Activated naive CD4-positive, alpha-beta T cell treated with anti-CD3 and anti-CD28 coated beads, Interleukin-2, amount 10 ng/mL, durations not matched to agents 5 hours and 36 hours (primary cell): ENCODE measurements around the gene MLLT10. TPM values are rescaled to one million over a fixed set of nuclear protein-coding genes. Genes with fewer than 3 reads are reported as not detected.

Experiments
- microRNA-seq: library from miRNA; unstranded; fragments of <30 nt; microRNA quantifications from one replicate; pipeline ENCODE4 v1.2.0, GENCODE V29; 2022; ENCODE audit warnings: borderline microRNAs expressed, borderline replicate concordance
- total RNA-seq, 2 experiments: library from RNA; stranded (reverse); gene quantifications; one replicate each; pipeline ENCODE4 v1.2.3, GENCODE V29; 2021

MLLT10 gene
- total RNA-seq, result 10 to 100 TPM; 46.8 to 50.2 TPM

DNA sequence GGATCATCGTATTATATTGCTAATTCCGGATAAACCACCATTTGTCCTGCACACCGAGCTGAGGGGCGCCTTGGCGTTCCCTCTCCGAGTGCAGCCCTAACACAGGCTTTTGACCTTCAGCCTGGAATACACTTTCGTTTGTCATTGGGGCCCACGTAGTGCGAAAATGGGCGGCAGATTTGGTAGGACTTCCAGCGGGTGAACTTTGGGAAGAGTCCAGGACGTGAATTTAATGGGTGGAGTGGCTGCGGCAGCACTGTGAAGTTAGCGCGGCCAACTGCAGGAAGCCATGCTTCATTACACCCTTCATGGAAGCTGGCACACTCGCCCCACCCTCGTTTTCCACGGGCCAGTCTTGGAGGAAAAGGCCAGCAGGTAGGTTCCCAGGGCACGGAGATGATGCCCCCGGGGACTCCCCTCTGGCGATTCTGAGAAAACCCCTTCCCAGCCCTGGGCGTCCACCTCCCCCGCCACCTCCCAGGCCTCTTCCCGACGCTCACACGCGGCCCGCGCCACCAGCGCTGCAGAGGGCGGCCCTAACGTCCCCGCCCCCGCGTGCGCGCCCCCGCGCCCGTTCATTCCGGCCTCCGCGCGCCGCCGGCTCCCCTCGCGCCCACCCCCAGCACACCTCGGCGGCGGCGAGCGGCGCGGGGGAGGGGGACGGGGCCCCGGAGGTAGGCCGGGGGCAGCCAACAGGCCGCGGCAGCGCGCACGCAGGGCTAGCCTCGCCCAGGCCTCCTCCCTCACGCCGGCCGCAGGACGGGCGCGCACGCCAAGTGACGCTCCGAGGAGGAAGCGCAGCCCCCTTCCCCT lies at the start of gene MLLT10:
Gene MLLT10, plus strand, starts transcription at position 766 of the 813 bp plus-strand sequence. CDS start 413 bp downstream, outside the sequence.

DNA sequence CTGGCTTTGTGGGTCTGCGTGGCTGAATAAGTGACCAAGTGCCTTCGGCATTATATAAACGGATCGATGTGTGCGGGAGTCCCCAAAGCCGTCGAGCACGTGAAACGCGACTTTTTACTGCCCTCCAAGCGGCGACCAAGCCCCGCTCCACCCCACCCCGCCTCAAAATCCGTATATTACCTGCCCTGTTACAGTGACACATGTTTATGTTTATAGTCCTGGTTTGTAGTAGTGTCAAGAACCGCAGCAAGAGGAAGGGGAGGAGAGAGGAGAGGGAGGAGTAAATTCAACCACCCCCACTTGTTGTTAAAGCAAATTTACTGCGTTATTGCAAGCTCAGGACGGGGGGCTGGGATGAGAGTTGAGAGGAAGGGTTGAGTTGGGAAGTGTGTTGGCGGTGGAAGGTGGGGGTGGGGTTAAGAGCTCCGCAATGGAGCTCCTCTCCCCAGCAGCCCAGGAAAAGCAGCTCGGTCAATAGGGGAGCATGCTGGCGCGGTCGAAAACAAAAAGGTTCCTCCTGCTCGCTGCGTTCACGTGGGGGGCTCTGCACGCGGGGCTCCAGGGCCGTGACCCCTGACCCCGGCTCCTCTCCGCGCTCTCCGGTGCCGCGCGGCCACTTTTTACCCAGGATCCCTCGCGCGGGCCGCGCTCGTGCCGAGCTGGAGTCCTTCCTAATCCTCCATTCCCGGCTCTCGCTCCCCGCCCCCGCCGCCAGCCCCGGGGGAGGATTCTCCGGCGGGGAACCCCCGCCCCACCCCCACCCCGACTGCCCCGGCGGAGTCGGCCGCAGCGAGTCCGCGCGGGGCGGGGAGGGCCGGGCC lies 8.5 kb upstream of the MLLT10 start, which contains the start of gene SKIDA1:
Gene SKIDA1, minus strand, starts transcription at position 316 of the 821 bp plus-strand sequence. CDS start 7,860 bp downstream, outside the sequence.

Small RNA genes within 50 kb of the gene (microRNA-seq; reads per million reads assigned to microRNA genes)
- gene MIR1915, result not detected

Other genes starting within 250 kb of the MLLT10 start
- under 1 TPM in 1 of 2 experiments, not detected in 1; 0.20 TPM for gene SKIDA1, start 8.6 kb upstream of the MLLT10 start, total RNA-seq